Stimulated activated naive CD8-positive, alpha-beta T cell treated with anti-CD3 and anti-CD28 coated beads, Interleukin-15, Interleukin-2, amounts not matched to agents 100 U/mL and 50 U/mL, for 24 hours (primary cell): ENCODE results near the gene OR4C15.

Experiments
- ATAC-seq: fragments of 150-1000 bp; cut with Tn5 transposase; one replicate; pipeline ENCODE4 v1.10.0; 2021
- DNase-seq: peaks from one replicate; pipeline ENCODE4 v3.0.0; 2021

OR4C15 gene

DNA sequence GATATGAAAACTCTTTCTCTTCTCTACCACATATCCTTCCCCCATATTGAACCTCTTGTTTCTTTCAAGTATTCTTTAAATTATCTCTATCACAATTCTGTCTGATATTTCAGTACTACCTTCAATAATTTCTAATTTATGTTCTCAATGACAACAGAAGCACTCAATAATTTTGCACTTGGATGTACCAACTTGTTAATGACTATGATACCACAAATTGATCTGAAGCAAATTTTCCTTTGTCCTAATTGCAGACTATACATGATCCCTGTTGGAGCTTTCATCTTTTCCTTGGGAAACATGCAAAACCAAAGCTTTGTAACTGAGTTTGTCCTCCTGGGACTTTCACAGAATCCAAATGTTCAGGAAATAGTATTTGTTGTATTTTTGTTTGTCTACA, at the start of gene OR4C15:
Gene OR4C15 (plus strand): TSS at position 301 of the 400 bp plus-strand sequence. CDS start 0 bp downstream, at position 301.
- DNase-seq (no peak), ATAC-seq (no peak)

DNA sequence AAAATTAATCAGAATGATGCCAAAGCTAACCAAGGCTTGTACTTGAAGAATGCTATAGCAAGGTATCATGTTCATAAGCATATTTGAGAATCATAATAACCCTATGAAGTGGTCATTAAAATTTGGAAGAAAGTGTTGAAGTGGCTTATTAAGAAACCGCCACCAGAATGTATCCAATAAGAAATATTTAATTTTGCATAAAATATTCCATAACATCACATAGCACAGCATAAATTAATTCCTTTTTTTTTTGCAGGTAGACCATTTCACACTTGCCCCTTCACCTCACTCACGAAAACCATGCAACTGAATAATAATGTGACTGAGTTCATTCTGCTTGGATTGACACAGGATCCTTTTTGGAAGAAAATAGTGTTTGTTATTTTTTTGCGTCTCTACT, 17.6 kb downstream of the OR4C15 start, which contains the start of gene OR4C16:
Gene OR4C16 (plus strand): TSS at position 301 of the 400 bp plus-strand sequence. CDS start 0 bp downstream, at position 301.
- no peak for ATAC-seq
- DNase-seq, result no peak

DNA sequence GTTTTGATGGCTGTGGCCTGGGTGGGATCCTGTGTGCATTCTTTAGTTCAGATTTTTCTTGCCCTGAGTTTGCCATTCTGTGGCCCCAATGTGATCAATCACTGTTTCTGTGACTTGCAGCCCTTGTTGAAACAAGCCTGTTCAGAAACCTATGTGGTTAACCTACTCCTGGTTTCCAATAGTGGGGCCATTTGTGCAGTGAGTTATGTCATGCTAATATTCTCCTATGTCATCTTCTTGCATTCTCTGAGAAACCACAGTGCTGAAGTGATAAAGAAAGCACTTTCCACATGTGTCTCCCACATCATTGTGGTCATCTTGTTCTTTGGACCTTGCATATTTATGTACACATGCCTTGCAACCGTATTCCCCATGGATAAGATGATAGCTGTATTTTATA, 18.3 kb downstream of the OR4C15 start:
- DNase-seq (no peak), ATAC-seq (no peak)
